ENCODE data around the gene FBXL17. TPM values are rescaled to one million over a fixed set of nuclear protein-coding genes. Genes with fewer than 3 reads are reported as not detected.

FBXL17 gene
- total and polyA plus RNA-seq, 2 of the 4 experiments (the other 2 are of a cell fraction), result 3.9 to 8.1 TPM

GRCh38 chr5:107969847-107970246 lies 412.1 kb downstream of the FBXL17 start:
- Histone ChIP-seq H3K4me2 (ENCODE audit: low read depth, low read length) (no peak overlapping the region; the same call in 1 of the 2 replicates), H3K27me3 (ENCODE audit: control insufficient read depth, insufficient read depth, low read length) (no peaks in the 10 kb centered on the region), H3K9ac (ENCODE audit: low read depth, low read length) (no peak overlapping the region), H2BK5ac (ENCODE audit: low read depth, low read length, poor library complexity, severe bottlenecking) (peak overlapping the region; percentile 21), H2BK15ac (ENCODE audit: low read depth, low read length) (no peak overlapping the region), H3K4ac (ENCODE audit: low read depth, low read length) (no peak overlapping the region), H4K8ac (ENCODE audit: low read depth in 2 of 2, low read length in 2 of 2) (no peak overlapping the region), H3K4me1 (ENCODE audit: control insufficient read depth, insufficient read depth, low read length) (peaks cover 5% of the 10 kb centered on the region; the same call in 1 of the 2 replicates), H3K4me3 (ENCODE audit: insufficient read depth, low read depth, low read length) (no peak overlapping the region), H4K91ac (ENCODE audit: insufficient read depth, low read depth, low read length) (no peak overlapping the region), H3K36me3 (ENCODE audit: control insufficient read depth, insufficient read depth, low read length) (no peaks in the 10 kb centered on the region), H2AK9ac (replicated peaks; ENCODE audit: low read depth, low read length, poor library complexity) (no peak overlapping the region), H2AK5ac (ENCODE audit: low read depth, low read length) (no peak overlapping the region), H3K56ac (ENCODE audit: extremely low read depth, insufficient read depth, low read length) (no peak overlapping the region), H3K18ac (ENCODE audit: low read depth, low read length) (no peak overlapping the region; the same call in 1 of the 2 replicates), H3K79me1 (ENCODE audit: low read depth in 1 of 2, low read length in 2 of 2) (no peaks in the 10 kb centered on the region), H2AFZ (replicated peaks; ENCODE audit: low read length, poor library complexity) (no peak overlapping the region), H3K9me1 (ENCODE audit: insufficient read depth, low read length) (0 out of 2 replicates have a peak, but pooled peaks cover 4% of the 10 kb centered on the region), H3K27ac (ENCODE audit: insufficient read depth, low read length) (no peak overlapping the region), H2BK20ac (ENCODE audit: low read depth, low read length) (no peak overlapping the region), H4K20me1 (ENCODE audit: insufficient read depth, low read length) (no peaks in the 10 kb centered on the region), H3K9me3 (ENCODE audit: control insufficient read depth, insufficient read depth, low read length) (no peaks in the 10 kb centered on the region), H3K14ac (replicated peaks; ENCODE audit: low read depth, low read length) (no peak overlapping the region), H3K23ac (ENCODE audit: low read depth, low read length) (no peak overlapping the region), H2BK120ac (ENCODE audit: low read depth, low read length) (no peak overlapping the region), H4K5ac (ENCODE audit: low read depth, low read length) (no peak overlapping the region)
- in situ Hi-C loops (cut with MboI; ENCODE audit: low sequenced_read_pairs), result no loop called here
- CTCF ChIA-PET, result no interaction called here
- peak; percentile 35 for ATAC-seq (ENCODE audit: low read depth)
- TF ChIP-seq CHD1 (IDR thresholded peaks at IDR 0.05; ENCODE audit: low read depth, low read length), result no peak
- POLR2A ChIA-PET (ENCODE audit: unreplicated experiment), result no interaction called here
- intact Hi-C loops (cut with micrococcal nuclease), result no loop called here
- DNase-seq, result peak; percentile 7
- dilution Hi-C loops (cut with HindIII; ENCODE audit: low sequenced_read_pairs, unreplicated experiment), result no loop called here
- BruUV-seq (replicated peaks), result no TSS peak

Measured in IMR-90 (cell line).